PC-9 (cell line): ENCODE data around the gene RHOBTB3. TPM values are rescaled to one million over a fixed set of nuclear protein-coding genes. Genes with fewer than 3 reads are reported as not detected.

Experiments used
- BruUV-seq: library from RNA; stranded (reverse); fragments of 400-500 nt; replicated peaks from 2 replicates; lab custom pipeline; 2021; lab: Mats Ljungman, UMichigan
- CTCF ChIA-PET: fragments of 300-600 bp; sonication (Branson Sonifier 250); formaldehyde crosslinking; loops from one replicate; lab custom pipeline; 2022; ENCODE audit warnings: antibody characterized with exemption; lab: Charles Lee
- POLR2A ChIA-PET: fragments of 300-600 bp; sonication (Branson Sonifier 250); formaldehyde crosslinking; loops from one replicate; lab custom pipeline; 2022; ENCODE audit warnings: antibody characterized with exemption; ENCODE audit not compliant: unreplicated experiment; lab: Charles Lee
- DNase-seq, 2 experiments: peaks; one replicate each; pipeline versions ENCODE4 v3.0.0 to v3.0.0-alpha.2; 2015 to 2022; ENCODE audit warnings: mixed read lengths in 1 of 2
- H2AFZ ChIP-seq: fragments of 200-600 bp; sonication (generic); 2 replicates; pipeline ENCODE4 v1.8.1; 2017; ENCODE audit warnings: antibody characterized with exemption
- H3F3A ChIP-seq: fragments of 200-600 bp; sonication (generic); 2 replicates; pipeline ENCODE4 v1.8.1; 2017; ENCODE audit warnings: antibody characterized with exemption, mild to moderate bottlenecking, low read depth; ENCODE audit not compliant: insufficient read depth
- H3K27ac ChIP-seq: fragments of 200-600 bp; sonication (generic); 2 replicates; pipeline ENCODE4 v1.6.1; 2016; ENCODE audit warnings: mixed run types
- H3K27me3 ChIP-seq: fragments of 200-600 bp; sonication (generic); 2 replicates; pipeline ENCODE4 v1.6.1; 2016; ENCODE audit warnings: low read depth, mixed run types; ENCODE audit not compliant: insufficient read depth
- H3K36me3 ChIP-seq: fragments of 200-600 bp; sonication (generic); 2 replicates; pipeline ENCODE4 v1.6.1; 2016; ENCODE audit warnings: low read depth, mixed run types
- H3K4me1 ChIP-seq: fragments of 200-600 bp; sonication (generic); replicated peaks from 2 replicates; pipeline ENCODE4 v1.6.1; 2016; ENCODE audit warnings: mixed run types; ENCODE audit not compliant: insufficient read depth
- H3K4me2 ChIP-seq: fragments of 200-600 bp; sonication (generic); 2 replicates; pipeline ENCODE4 v1.6.1; 2017; ENCODE audit warnings: mixed run types
- H3K4me3 ChIP-seq: fragments of 200-600 bp; sonication (generic); 2 replicates; pipeline ENCODE4 v1.6.1; 2016; ENCODE audit warnings: mixed run types
- H3K79me2 ChIP-seq: fragments of 200-600 bp; sonication (generic); 2 replicates; pipeline ENCODE4 v1.6.1; 2017; ENCODE audit warnings: low read depth, mixed run types
- H3K9me2 ChIP-seq: fragments of 200-600 bp; sonication (generic); 2 replicates; pipeline ENCODE4 v1.8.1; 2017; ENCODE audit warnings: mild to moderate bottlenecking; ENCODE audit not compliant: insufficient read depth
- H3K9me3 ChIP-seq: fragments of 200-600 bp; sonication (generic); 2 replicates; pipeline ENCODE4 v1.8.1; 2016; ENCODE audit warnings: low read depth; ENCODE audit not compliant: insufficient read depth
- H4K20me1 ChIP-seq: fragments of 200-600 bp; sonication (generic); 2 replicates; pipeline ENCODE4 v1.8.1; 2017; ENCODE audit not compliant: insufficient read depth
- CTCF ChIP-seq: fragments of 200-600 bp; sonication (generic); conservative IDR thresholded peaks from 2 replicates; pipeline ENCODE4 v1.6.1; 2017; ENCODE audit warnings: mixed run types, antibody characterized with exemption, mild to moderate bottlenecking, moderate library complexity
- EZH2 ChIP-seq: fragments of 200-600 bp; sonication (generic); IDR thresholded peaks from 2 replicates; pipeline ENCODE4 v1.8.0; 2017; ENCODE audit warnings: antibody characterized with exemption, low read depth
- intact Hi-C: fragments of 100-400 bp; cut with micrococcal nuclease; formaldehyde crosslinking; loops from one replicate; pipeline ENCODE4 v1.10.0; 2022; ENCODE audit not compliant: unreplicated experiment
- total RNA-seq: library from RNA; stranded (reverse); gene quantifications from 2 replicates; pipeline ENCODE4 v1.2.3, GENCODE V29; 2021

RHOBTB3 gene
- total RNA-seq, 1 experiment from 2014 or later, result 87.6 TPM

- Histone ChIP-seq H3K9me2 (no peaks in the 10 kb centered on the region), H3K4me3 (no peak overlapping the region), H3K4me1 (no peaks in the 10 kb centered on the region), H4K20me1 (no peaks in the 10 kb centered on the region), H3F3A (no peaks in the 10 kb centered on the region), H3K4me2 (no peak overlapping the region), H3K27ac (no peak overlapping the region), H3K9me3 (no peaks in the 10 kb centered on the region; the same call in 1 of the 2 replicates), H3K36me3 (0 out of 2 replicates have a peak, but pooled peaks cover 5% of the 10 kb centered on the region), H2AFZ (no peak overlapping the region), H3K27me3 (no peaks in the 10 kb centered on the region), H3K79me2 (no peaks in the 10 kb centered on the region)
- no peak for DNase-seq
- CTCF ChIA-PET, result no interaction called here
- TF ChIP-seq EZH2 (no peak), CTCF (no peak)
- no TSS peak for BruUV-seq
- intact Hi-C loops, result no loop called here
- POLR2A ChIA-PET, result no interaction called here
Observed at GRCh38 chr5:95794070-95794516, 63.0 kb downstream of the RHOBTB3 start.

DNA sequence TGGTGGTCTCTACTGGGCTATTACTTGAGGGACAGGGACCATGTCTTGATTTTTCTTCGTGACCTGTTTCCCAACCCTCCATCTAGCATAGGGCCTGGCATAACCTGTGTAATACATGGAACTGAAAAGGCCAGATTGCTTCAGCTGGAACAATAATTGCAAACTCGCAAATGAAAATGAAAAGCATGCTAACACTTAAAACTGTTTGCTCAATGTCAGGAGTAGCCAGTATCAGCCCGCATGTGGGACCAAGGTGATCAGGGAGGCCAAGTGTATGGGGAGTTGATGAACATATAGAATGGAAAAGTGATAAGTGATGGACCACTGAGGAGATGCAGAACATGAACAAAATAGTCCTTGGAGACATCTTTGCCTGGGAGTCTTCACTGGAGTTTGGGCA is 66.2 kb downstream of the RHOBTB3 start:
- 0 out of 2 replicates have a peak, but pooled peaks cover 5% of the 10 kb centered on the region for H3K36me3 ChIP-seq
- no peak overlapping the region for H3K27ac ChIP-seq
- TF ChIP-seq CTCF (no peak), EZH2 (no peak)

GRCh38 chr5:95798048-95798447 is 66.9 kb downstream of the RHOBTB3 start:
- no peak overlapping the region for H2AFZ ChIP-seq
- BruUV-seq, result no TSS peak
- no peaks in the 10 kb centered on the region; the same call in 1 of the 2 replicates for H3K9me3 ChIP-seq
- no peaks in the 10 kb centered on the region for H3K4me1 ChIP-seq
- H3K36me3 ChIP-seq, result 0 out of 2 replicates have a peak, but pooled peaks cover 5% of the 10 kb centered on the region
- no peaks in the 10 kb centered on the region for H3K79me2 ChIP-seq
- DNase-seq, result no peak
- H3K9me2 ChIP-seq, result no peaks in the 10 kb centered on the region
- intact Hi-C loops, result no loop called here
- H3K27ac ChIP-seq, result no peak overlapping the region
- TF ChIP-seq CTCF (no peak), EZH2 (no peak)
- H3K4me3 ChIP-seq, result no peak overlapping the region
- no peak overlapping the region for H3K4me2 ChIP-seq
- no peaks in the 10 kb centered on the region for H3K27me3 ChIP-seq
- ChIA-PET POLR2A (no interaction called here), CTCF (no interaction called here)
- H3F3A ChIP-seq, result no peaks in the 10 kb centered on the region
- H4K20me1 ChIP-seq, result no peaks in the 10 kb centered on the region

More for the DNA sequence above, 66.2 kb downstream of the RHOBTB3 start:
- H3K79me2 ChIP-seq, result no peaks in the 10 kb centered on the region
- intact Hi-C loops, result no loop called here
- no peak overlapping the region for H2AFZ ChIP-seq
- no TSS peak for BruUV-seq
- no peak overlapping the region for H3K4me3 ChIP-seq
- DNase-seq, result no peak
- no peaks in the 10 kb centered on the region for H3K27me3 ChIP-seq
- no peaks in the 10 kb centered on the region for H3K4me1 ChIP-seq
- no peak overlapping the region for H3K4me2 ChIP-seq
- H3K9me3 ChIP-seq, result no peaks in the 10 kb centered on the region; the same call in 1 of the 2 replicates
- ChIA-PET CTCF (no interaction called here), POLR2A (no interaction called here)
- H4K20me1 ChIP-seq, result no peaks in the 10 kb centered on the region
- H3K9me2 ChIP-seq, result no peaks in the 10 kb centered on the region
- no peaks in the 10 kb centered on the region for H3F3A ChIP-seq
